Endothelial cell of umbilical vein (primary cell): ENCODE data around the gene COPE. TPM values are rescaled to one million over a fixed set of nuclear protein-coding genes. Genes with fewer than 3 reads are reported as not detected.

Source experiments
- BruUV-seq: library from RNA; stranded (reverse); fragments of 400-500 nt; replicated peaks from 2 replicates; lab custom pipeline; 2021; lab: Mats Ljungman, UMichigan
- CTCF ChIA-PET: fragments of 300-600, 350-600 bp; sonication (Branson Sonifier 250); formaldehyde crosslinking; loops from one replicate; lab custom pipeline; 2021; ENCODE audit warnings: antibody characterized with exemption, inconsistent platforms; lab: Charles Lee
- POLR2A ChIA-PET: fragments of 300-600, 350-600 bp; sonication (Branson Sonifier 250); formaldehyde crosslinking; loops from one replicate; lab custom pipeline; 2021; ENCODE audit warnings: antibody characterized with exemption, inconsistent platforms; lab: Charles Lee
- DNase-seq: peaks from one replicate; pipeline ENCODE4 v3.0.0-alpha.2; 2011; ENCODE audit warnings: low read depth, low spot score
- FAIRE-seq: peaks from 2 replicates; lab custom pipeline; 2011; peaks lifted over from hg19 to GRCh38; lab: Jason Lieb, UNC
- H2AFZ ChIP-seq: 2 replicates; pipeline ENCODE4 v1.6.0; 2012; ENCODE audit warnings: low read depth, low read length, control low read depth, inconsistent platforms
- H3K27ac ChIP-seq: 2 replicates; pipeline ENCODE4 v1.5.1; 2011; ENCODE audit warnings: low read depth, mild to moderate bottlenecking, control low read depth, low read length, moderate library complexity; ENCODE audit not compliant: insufficient read depth
- H3K27me3 ChIP-seq, 2 experiments: 2 replicates each; pipeline versions ENCODE4 v1.6.0 to v1.6.1; 2011; ENCODE audit warnings: low read length in 2 of 2, mixed read lengths in 1 of 2; ENCODE audit not compliant: control insufficient read depth in 2 of 2, insufficient read depth in 2 of 2
- H3K36me3 ChIP-seq, 2 experiments: 2 replicates in 1 of 2; 3 replicates in 1 of 2; pipeline ENCODE4 v1.5.1; 2011; ENCODE audit warnings: low read length in 2 of 2, mild to moderate bottlenecking in 1 of 2, moderate library complexity in 1 of 2; ENCODE audit not compliant: control insufficient read depth in 2 of 2, insufficient read depth in 2 of 2; ENCODE audit errors: extremely low read depth in 1 of 2
- H3K4me1 ChIP-seq: 3 replicates; pipeline ENCODE4 v1.5.1; 2011; ENCODE audit warnings: mild to moderate bottlenecking, low read length; ENCODE audit not compliant: control insufficient read depth, insufficient read depth; ENCODE audit errors: extremely low read depth
- H3K4me2 ChIP-seq: 2 replicates; pipeline ENCODE4 v1.6.1; 2011; ENCODE audit warnings: low read length, control low read depth, mixed read lengths; ENCODE audit not compliant: insufficient read depth
- H3K4me3 ChIP-seq, 3 experiments: fragments of 200-600 bp in 1 of 3; sonication (generic), shearing (Covaris generic) in 1 of 3; replicated peaks in 1 of 3; 2 replicates each; pipeline ENCODE4 v1.5.1; 2011 to 2016; ENCODE audit warnings: control low read depth in 3 of 3, low read length in 3 of 3, mild to moderate bottlenecking in 2 of 3, inconsistent platforms in 1 of 3, low read depth in 1 of 3, moderate library complexity in 1 of 3; ENCODE audit not compliant: insufficient read depth in 1 of 3
- H3K79me2 ChIP-seq: 2 replicates; pipeline ENCODE4 v1.6.0; 2012; ENCODE audit warnings: low read length, inconsistent platforms; ENCODE audit not compliant: control insufficient read depth, insufficient read depth
- H3K9ac ChIP-seq: replicated peaks from 2 replicates; pipeline ENCODE3; 2011; ENCODE audit warnings: low read length, control low read depth; ENCODE audit not compliant: insufficient read depth; ENCODE audit errors: extremely low read depth
- H3K9me1 ChIP-seq: replicated peaks from 3 replicates; pipeline ENCODE4 v1.6.0; 2011; ENCODE audit warnings: mild to moderate bottlenecking, low read length; ENCODE audit not compliant: control insufficient read depth, insufficient read depth; ENCODE audit errors: extremely low read depth
- H3K9me3 ChIP-seq: replicated peaks from 2 replicates; pipeline ENCODE4 v1.5.1; 2012; ENCODE audit warnings: low read length, inconsistent platforms; ENCODE audit not compliant: control insufficient read depth, insufficient read depth
- H4K20me1 ChIP-seq: replicated peaks from 2 replicates; pipeline ENCODE3; 2011; ENCODE audit warnings: mild to moderate bottlenecking, low read length; ENCODE audit not compliant: control insufficient read depth, insufficient read depth; ENCODE audit errors: extremely low read depth
- CTCF ChIP-seq, 2 donors: IDR thresholded peaks; 1 replicate in 1 of 2; 2 replicates in 1 of 2; pipeline ENCODE4 v1.5.1; 2011; ENCODE audit warnings: low read length in 2 of 2, mild to moderate bottlenecking in 2 of 2, moderate library complexity in 2 of 2, control low read depth in 1 of 2, inconsistent platforms in 1 of 2, low read depth in 1 of 2; ENCODE audit not compliant: insufficient read depth in 1 of 2; ENCODE audit errors: extremely low read depth in 1 of 2
- FOS ChIP-seq: IDR thresholded peaks from 2 replicates; pipeline ENCODE4 v1.6.1; 2011; ENCODE audit warnings: mild to moderate bottlenecking, low read length, moderate library complexity, borderline replicate concordance; ENCODE audit not compliant: insufficient read depth
- POLR2A ChIP-seq: IDR thresholded peaks from 2 replicates; pipeline ENCODE4 v1.6.1; 2012; ENCODE audit warnings: low read depth, mild to moderate bottlenecking, control low read depth, low read length
- POLR2AphosphoS5 ChIP-seq: IDR thresholded peaks from 2 replicates; pipeline ENCODE4 v1.6.1; 2012; ENCODE audit warnings: low read depth, mild to moderate bottlenecking, control low read depth, low read length, moderate library complexity; ENCODE audit not compliant: insufficient read depth
- dilution Hi-C: fragments of 300-500 bp; cut with MboI; formaldehyde crosslinking; loops from one replicate; pipeline ENCODE4 v1.15.0; 2019; ENCODE audit warnings: low sequenced_read_pairs; ENCODE audit not compliant: extremely low pct_ligation_motif_present
- intact Hi-C: fragments of 100-400 bp; cut with micrococcal nuclease; formaldehyde crosslinking; loops from one replicate; pipeline ENCODE4 v1.10.0; 2022
- polyA plus RNA-seq, 4 experiments: library from polyadenylated mRNA; depleted of rRNA in 3 of 4; stranded (reverse) in 3 of 4; unstranded in 1 of 4; fragments of >200 nt; gene quantifications; 2 replicates each; pipeline versions ENCODE4 v1.2.1 to v1.2.3, GENCODE V29; 2011 to 2012; ENCODE audit warnings: missing spikeins in 1 of 4
- total RNA-seq: library from RNA; stranded (reverse); gene quantifications from 2 replicates; pipeline ENCODE4 v1.2.3, GENCODE V29; 2021

COPE gene
- total and polyA plus RNA-seq, 2 donors (not counting 3 experiments of a cell fraction or from before 2014, with no cell fraction given) = 252 to 407 TPM

- peak overlapping the region; percentile 62 for H3K9ac ChIP-seq
- intact Hi-C loops (loop anchor here (1.0 to 2.0 kb wide), 2 partner anchors 15 to 48 kb away; partner anchors contain the start of genes COPE and DDX49), dilution Hi-C loops (no loop called here)
- H3K4me2 ChIP-seq = peak overlapping the region; percentile 22
- FAIRE-seq (peak; percentile 78), DNase-seq (peak; percentile 71)
- no peaks in the 10 kb centered on the region for H3K79me2 ChIP-seq
- ChIA-PET CTCF (interaction anchor here (0.7 to 3.1 kb wide), 3 partner anchors 15 to 28 kb away, joined by 3 to 14 read pairs (median 3); no protein-coding TSS in a partner anchor), POLR2A (no interaction called here)
- H3K4me1 ChIP-seq = peaks cover 30% of the 10 kb centered on the region
- no peaks in the 10 kb centered on the region for H3K36me3 ChIP-seq
- H3K27ac ChIP-seq = peak overlapping the region; percentile 48
- peak overlapping the region in 1 of 3 experiments; percentile 11 for H3K4me3 ChIP-seq
- TF ChIP-seq FOS (peak; percentile 2), POLR2AphosphoS5 (peak; percentile 54), CTCF (IDR thresholded peaks at IDR 0.05; ENCODE audit: extremely low read depth in 1 of 2, insufficient read depth in 1 of 2, low read depth in 1 of 2, low read length in 2 of 2) (no peak), POLR2A (no peak)
- H2AFZ ChIP-seq = peak overlapping the region; percentile 61
- H3K9me3 ChIP-seq = no peaks in the 10 kb centered on the region
- no peaks in the 10 kb centered on the region for H3K27me3 ChIP-seq
- no peaks in the 10 kb centered on the region for H4K20me1 ChIP-seq
- H3K9me1 ChIP-seq = no peaks in the 10 kb centered on the region
- no TSS peak for BruUV-seq
Measured at GRCh38 chr19:18967358-18968146, 48.4 kb upstream of the COPE start.
